Fibroblast of upper back skin (primary cell): Measurements from ENCODE around the gene STK39.

ENCODE experiments used
- DNase-seq: peaks from one replicate; pipeline ENCODE4 v3.0.0-alpha.2; 2013

The STK39 gene

DNA sequence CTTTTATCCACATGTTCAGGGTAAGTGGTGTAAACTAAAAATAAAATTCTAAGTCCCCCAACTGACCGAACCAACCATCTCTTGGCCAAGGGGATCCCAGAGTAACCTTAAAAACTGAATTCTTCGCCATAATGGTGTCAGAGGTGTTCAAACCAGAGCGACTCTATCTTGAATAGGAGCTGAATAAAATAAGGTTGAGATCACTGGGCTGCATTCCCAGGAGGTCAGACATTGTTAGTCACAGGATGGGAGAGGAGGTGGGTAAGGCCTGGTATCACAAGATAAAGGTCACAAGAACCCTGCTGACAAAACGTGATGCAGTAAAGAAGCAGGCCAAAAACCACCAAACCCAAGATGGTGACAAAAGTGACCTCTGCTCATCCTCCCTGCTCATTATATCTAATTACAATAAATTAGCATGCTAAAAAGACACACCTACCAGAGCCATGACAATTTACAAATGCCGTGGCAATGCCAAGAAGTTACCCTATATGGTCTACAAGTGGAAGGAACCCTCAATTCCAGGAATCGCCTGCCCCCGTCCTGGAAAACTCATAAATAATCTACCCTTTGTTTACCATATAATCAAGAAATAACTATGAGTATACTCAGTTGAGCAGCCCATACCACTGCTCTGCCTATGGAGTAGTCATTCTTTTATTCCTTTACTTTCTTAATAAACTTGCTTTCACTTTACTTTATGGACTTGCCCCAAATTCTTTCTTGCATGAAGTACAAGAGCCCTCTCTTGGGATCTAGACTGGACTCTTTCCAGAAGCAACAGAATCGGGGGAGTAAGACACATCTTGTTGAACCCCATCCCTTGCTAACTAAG lies 302.4 kb downstream of the STK39 start:
- no peak for DNase-seq

- peak; percentile 69 for DNase-seq
Measured at GRCh38 chr2:167943897-167944296, 303.5 kb downstream of the STK39 start.

- DNase-seq = no peak
Measured at GRCh38 chr2:167943368-167943767, 304.0 kb downstream of the STK39 start.

GRCh38 chr2:167942366-167943081 lies 304.9 kb downstream of the STK39 start:
- no peak for DNase-seq

- no peak for DNase-seq
Measured at GRCh38 chr2:167941604-167942003, 305.8 kb downstream of the STK39 start.

GRCh38 chr2:167940734-167941507 lies 306.5 kb downstream of the STK39 start:
- DNase-seq = no peak

DNA sequence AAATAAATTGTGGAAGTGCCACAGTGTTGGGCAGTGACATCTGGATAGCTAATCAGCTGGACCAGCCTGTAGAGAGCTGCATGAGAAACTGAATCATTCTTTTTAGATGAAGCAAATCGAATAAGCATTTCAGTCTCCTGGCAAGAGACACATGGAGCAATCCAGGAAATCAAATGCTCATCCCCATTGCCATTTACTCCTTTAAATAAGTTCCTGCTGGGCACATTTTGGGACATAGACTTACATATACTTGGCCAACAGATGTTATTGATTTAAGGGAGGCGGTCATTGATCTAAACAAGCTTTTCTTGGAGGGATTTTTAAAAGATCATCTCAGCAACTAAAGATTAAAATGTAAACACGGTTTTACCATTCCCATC lies 307.1 kb downstream of the STK39 start:
- DNase-seq = no peak

GRCh38 chr2:167939514-167940345 lies 307.7 kb downstream of the STK39 start:
- DNase-seq = no peak

GRCh38 chr2:167937403-167937802 lies 310.0 kb downstream of the STK39 start:
- DNase-seq = no peak

DNA sequence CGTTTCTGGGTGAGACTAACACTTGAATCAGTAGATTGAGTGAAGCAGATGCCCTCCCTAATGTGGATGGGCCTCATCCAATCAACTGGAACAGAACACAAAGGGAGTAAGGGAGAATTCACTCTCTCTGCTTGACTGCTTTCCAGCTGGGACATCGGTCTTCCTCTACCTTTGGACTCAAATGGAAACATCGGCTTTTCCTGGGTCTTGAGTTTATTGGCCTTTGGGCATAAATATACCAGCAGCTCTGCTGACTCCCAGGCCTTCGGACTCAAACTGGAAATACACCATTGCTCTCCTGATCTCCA lies 311.6 kb downstream of the STK39 start:
- no peak for DNase-seq

- no peak for DNase-seq
Measured at GRCh38 chr2:167933097-167933814, 314.1 kb downstream of the STK39 start.

DNA sequence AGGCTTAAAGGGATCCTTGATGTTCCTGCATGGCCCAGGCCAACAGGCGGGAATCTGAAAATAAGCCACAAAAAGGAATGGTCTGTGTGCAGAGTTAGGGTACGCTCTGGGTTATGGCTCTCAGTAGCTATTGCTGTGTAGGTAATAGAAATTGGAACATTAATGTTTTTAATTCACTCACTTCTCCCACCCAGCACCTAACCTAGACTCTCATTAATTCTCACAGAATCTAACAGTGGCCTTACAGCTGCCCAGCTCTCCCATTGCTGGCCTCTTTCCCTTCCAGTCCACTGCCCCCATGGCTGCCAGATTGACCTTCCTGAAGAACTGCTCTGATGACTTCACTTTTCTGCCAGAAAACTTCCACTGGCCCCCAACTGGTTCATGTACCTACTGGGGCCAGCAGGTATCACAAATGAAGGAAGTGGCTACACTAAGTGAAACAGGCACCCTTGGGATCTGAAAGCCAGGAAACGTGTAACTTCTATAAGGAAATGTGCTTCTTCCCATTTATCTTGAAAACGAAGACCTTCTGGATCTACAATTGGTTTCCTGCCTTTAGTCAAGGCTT lies 315.2 kb downstream of the STK39 start:
- no peak for DNase-seq

- DNase-seq = no peak
Measured at GRCh38 chr2:167929484-167929883, 317.9 kb downstream of the STK39 start.

DNA sequence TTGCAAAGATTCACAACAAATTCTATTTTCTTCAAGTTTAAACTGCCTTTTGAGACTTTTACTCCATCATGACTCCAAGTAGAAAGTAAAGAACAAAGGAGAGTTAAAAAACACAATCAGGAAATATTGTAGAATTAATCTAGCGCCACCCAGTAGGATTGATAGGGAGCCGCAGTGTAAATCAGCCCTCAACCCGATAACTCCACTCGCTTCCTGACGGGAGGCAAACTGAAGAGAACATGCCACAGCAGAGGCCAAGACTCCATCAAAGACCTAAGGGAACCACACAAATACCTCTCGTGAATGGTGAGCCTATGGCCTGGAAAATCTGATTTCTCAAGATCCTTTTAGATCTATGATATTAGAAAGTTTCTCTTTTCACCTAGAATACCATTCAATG lies 319.0 kb downstream of the STK39 start:
- DNase-seq = no peak

DNA sequence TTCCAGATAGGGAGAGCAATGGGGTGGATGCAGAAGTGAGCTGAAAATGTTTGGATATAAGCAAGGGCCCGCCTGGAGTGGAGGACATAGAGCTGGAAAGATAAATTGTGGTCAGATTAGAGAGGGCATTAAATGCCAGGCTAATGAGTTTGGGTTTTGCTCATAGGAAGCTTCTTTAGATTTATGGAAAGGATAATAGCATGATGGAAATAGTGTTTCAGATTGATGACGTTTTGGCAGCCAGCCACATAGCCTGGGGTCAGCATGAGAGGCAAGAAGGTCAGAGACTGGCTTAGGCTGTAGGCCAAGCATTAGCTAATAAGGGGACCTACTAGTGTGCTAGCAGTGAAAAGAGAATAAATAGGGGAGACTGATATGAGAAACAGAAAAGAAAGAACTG lies 321.6 kb downstream of the STK39 start:
- DNase-seq = no peak

DNA sequence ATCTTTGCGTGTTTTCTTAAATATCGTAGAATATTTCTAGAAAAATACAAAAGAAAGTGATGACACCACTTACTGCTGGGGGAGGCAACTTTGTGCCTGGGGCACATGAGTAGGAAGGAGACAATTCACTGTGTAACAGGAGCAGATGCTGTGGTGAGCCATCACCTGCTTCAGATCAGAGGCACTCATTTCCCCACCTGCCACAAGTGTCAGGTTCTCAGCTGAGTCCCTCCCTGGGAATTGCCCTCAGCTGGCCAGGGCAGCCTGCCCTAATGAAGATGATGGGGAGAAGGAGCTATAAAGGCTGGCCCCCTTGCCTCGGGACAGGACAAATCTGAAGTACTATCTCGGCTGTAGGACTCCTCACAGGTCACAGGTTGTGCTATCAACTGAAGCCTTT lies 322.8 kb downstream of the STK39 start:
- DNase-seq = no peak

- DNase-seq = no peak
Measured at GRCh38 chr2:167916756-167917155, 330.6 kb downstream of the STK39 start.

GRCh38 chr2:167914969-167915368 lies 332.4 kb downstream of the STK39 start:
- DNase-seq = no peak

DNA sequence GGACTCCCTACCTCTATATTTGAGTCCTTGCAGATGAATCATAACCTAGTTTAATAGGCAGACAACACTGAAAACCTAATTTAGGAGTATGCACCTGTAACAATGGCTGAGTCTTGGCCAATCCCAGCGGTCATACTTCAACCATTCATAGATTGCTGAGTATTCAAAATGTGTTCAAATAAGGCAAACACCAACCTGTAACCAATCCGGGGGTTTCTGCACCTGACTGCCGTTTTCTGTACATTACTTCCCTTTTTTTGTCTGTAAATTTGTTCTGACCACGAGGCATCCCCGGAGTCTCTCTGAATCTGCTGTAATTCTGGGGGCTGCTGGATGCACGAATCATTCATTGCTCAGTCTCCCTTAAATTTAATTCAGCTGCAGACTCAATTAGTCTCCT lies 338.6 kb downstream of the STK39 start:
- no peak for DNase-seq

DNA sequence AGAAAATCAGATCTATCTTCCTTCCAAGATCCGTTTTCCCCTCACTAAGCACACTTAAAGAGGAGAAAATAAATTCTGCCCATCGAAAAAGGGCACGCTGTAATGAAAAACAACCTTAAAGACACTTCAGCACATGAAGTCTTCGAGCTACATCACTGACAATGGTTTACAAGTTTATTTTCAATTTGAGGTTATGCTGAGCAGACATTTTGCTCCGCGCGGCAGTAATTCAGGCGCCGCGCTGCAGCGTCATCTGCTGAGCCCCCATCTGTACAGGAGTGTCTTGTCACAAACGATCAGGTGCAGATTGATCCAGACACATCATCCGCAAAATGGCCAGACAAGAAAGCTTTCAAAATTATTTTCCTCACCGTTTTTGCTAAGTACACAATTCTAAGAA lies 341.7 kb downstream of the STK39 start:
- no peak for DNase-seq
